SH-SY5Y (cell line): Measurements from ENCODE around the gene DIABLO.

Experiments used
- GATA2 ChIP-seq: IDR thresholded peaks from 2 replicates; pipeline ENCODE4 v1.6.1; 2011; ENCODE audit warnings: mild to moderate bottlenecking, low read depth, low read length
- GATA3 ChIP-seq: IDR thresholded peaks from 2 replicates; pipeline ENCODE4 v1.6.1; 2011; ENCODE audit warnings: low read depth, mild to moderate bottlenecking, low read length, moderate library complexity

DNA sequence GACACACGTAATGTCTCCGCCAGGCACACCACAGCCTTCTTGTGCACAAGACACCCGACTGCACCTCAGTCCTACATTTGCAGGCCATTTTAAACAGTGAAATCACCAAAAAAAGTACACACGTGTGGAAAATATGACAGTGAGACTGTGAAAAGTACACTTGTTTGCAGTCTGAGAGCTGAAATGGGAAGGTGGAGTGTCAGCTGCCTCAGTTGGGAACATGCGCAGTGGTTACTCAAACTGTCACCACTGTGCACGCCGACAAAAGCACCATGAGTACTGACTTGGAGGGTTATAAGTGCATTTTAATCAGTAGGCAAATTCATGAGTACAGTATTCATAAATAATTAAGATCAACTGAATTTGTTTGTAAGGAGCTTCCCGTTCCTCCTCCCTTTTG is 24.7 kb upstream of the DIABLO start:
- TF ChIP-seq GATA2, result no peak
- no peak for TF ChIP-seq GATA3
